HEK293T (cell line): ENCODE data around the gene KRTAP20-3.

ENCODE experiments used
- ARNT ChIP-seq: fragments of 450-650 bp; IDR thresholded peaks from 2 replicates; pipeline ENCODE4 v1.6.1; 2017; ENCODE audit warnings: mild to moderate bottlenecking
- BHLHE40 ChIP-seq: fragments of 450-650 bp; IDR thresholded peaks from 2 replicates; pipeline ENCODE4 v1.6.1; 2016; ENCODE audit warnings: mild to moderate bottlenecking, moderate library complexity, borderline replicate concordance
- CTBP1 ChIP-seq: fragments of 450-650 bp; IDR thresholded peaks from 2 replicates; pipeline ENCODE4 v1.6.1; 2016; ENCODE audit warnings: borderline replicate concordance
- ELF4 ChIP-seq: fragments of 450-650 bp; IDR thresholded peaks from 2 replicates; pipeline ENCODE4 v1.6.1; 2017; ENCODE audit warnings: antibody characterized with exemption
- FOXA1 ChIP-seq: fragments of 450-650 bp; IDR thresholded peaks from 2 replicates; pipeline ENCODE4 v1.6.1; 2016; ENCODE audit warnings: mild to moderate bottlenecking
- FOXK2 ChIP-seq: fragments of 450-650 bp; IDR thresholded peaks from 2 replicates; pipeline ENCODE4 v1.6.1; 2016; ENCODE audit warnings: mild to moderate bottlenecking
- FOXM1 ChIP-seq: fragments of 450-650 bp; IDR thresholded peaks from 2 replicates; pipeline ENCODE4 v1.6.1; 2017; ENCODE audit warnings: mild to moderate bottlenecking, borderline replicate concordance
- HDGF ChIP-seq: fragments of 450-650 bp; IDR thresholded peaks from 2 replicates; pipeline ENCODE4 v1.6.1; 2017; ENCODE audit warnings: antibody characterized with exemption, borderline replicate concordance
- LEF1 ChIP-seq: fragments of 450-650 bp; IDR thresholded peaks from 2 replicates; pipeline ENCODE4 v1.6.1; 2017; ENCODE audit warnings: mild to moderate bottlenecking, borderline replicate concordance
- NFRKB ChIP-seq: fragments of 450-650 bp; IDR thresholded peaks from 2 replicates; pipeline ENCODE4 v1.6.1; 2016; ENCODE audit warnings: mild to moderate bottlenecking, moderate library complexity
- SP1 ChIP-seq: fragments of 450-650 bp; IDR thresholded peaks from 2 replicates; pipeline ENCODE4 v1.6.1; 2017
- SUZ12 ChIP-seq: fragments of 450-650 bp; IDR thresholded peaks from 2 replicates; pipeline ENCODE4 v1.6.1; 2016; ENCODE audit warnings: mild to moderate bottlenecking
- ZNF384 ChIP-seq: fragments of 450-650 bp; IDR thresholded peaks from 2 replicates; pipeline ENCODE4 v1.6.1; 2016
- TF ChIP-seq, protein P1 (sequence below): fragments of 450-650 bp; IDR thresholded peaks from 2 replicates; pipeline ENCODE4 v1.6.1; 2016

DNA sequence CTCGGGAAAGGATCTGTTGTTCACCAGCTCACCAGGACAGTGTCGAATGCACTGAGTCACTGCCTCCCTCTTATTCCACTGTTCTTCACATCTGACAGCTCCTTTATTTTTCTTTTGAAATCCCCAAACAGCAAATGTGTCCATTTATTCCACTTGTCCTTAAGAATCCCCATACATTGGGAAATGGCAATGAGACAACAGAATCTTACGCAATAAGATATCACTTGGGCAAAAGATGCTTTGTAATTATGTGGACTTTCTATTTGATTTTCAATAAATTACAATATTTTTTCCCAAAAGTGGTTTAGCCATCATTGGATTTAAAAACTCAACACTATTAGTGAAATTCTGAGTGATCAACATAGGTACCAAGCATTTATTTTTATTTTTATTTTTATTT is 4.0 kb upstream of the KRTAP20-3 start:
- TF ChIP-seq ELF4 = no peak
- no peak for TF ChIP-seq FOXK2
- no peak for TF ChIP-seq SUZ12
- no peak for TF ChIP-seq FOXM1
- no peak for TF ChIP-seq SP1
- no peak for TF ChIP-seq NFRKB
- TF ChIP-seq HDGF = no peak
- no peak for TF ChIP-seq ZNF384
- TF ChIP-seq, protein P1, sequence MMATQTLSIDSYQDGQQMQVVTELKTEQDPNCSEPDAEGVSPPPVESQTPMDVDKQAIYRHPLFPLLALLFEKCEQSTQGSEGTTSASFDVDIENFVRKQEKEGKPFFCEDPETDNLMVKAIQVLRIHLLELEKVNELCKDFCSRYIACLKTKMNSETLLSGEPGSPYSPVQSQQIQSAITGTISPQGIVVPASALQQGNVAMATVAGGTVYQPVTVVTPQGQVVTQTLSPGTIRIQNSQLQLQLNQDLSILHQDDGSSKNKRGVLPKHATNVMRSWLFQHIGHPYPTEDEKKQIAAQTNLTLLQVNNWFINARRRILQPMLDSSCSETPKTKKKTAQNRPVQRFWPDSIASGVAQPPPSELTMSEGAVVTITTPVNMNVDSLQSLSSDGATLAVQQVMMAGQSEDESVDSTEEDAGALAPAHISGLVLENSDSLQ = no peak
- TF ChIP-seq ARNT = no peak
- TF ChIP-seq FOXA1 = no peak
- no peak for TF ChIP-seq LEF1
- TF ChIP-seq CTBP1 = no peak
- no peak for TF ChIP-seq BHLHE40
